GM12878 (cell line): ENCODE results near the gene MCAT. TPM values are rescaled to one million over a fixed set of nuclear protein-coding genes. Genes with fewer than 3 reads are reported as not detected.

Source experiments
- ATAC-seq: fragments of 200-7000 bp; cut with Tn5 transposase; 3 replicates; pipeline ENCODE4 v1.9.1; 2020; ENCODE audit warnings: mild to moderate bottlenecking, moderate library complexity
- BruUV-seq: library from RNA; stranded (reverse); fragments of 400-500 nt; replicated peaks from 2 replicates; lab custom pipeline; 2021; lab: Mats Ljungman, UMichigan
- CTCF ChIA-PET: fragments of 300-600 bp; sonication (Branson Sonifier 250); formaldehyde crosslinking; extraction: SDS; loops from one replicate; lab custom pipeline; 2021; ENCODE audit warnings: inconsistent platforms; lab: Yijun Ruan, JAX
- POLR2A ChIA-PET: fragments of 350-600 bp; formaldehyde crosslinking; extraction: SDS; loops from one replicate; lab custom pipeline; 2021; ENCODE audit warnings: inconsistent platforms; lab: Charles Lee
- RAD21 ChIA-PET: fragments of 300-600 bp; sonication (Branson Sonifier 250); formaldehyde crosslinking; loops from one replicate; lab custom pipeline; 2023; ENCODE audit warnings: antibody characterized with exemption; ENCODE audit not compliant: unreplicated experiment; lab: Charles Lee
- SMC1A ChIA-PET: fragments of 300-600 bp; sonication (Branson Sonifier 250); formaldehyde crosslinking; loops from one replicate; lab custom pipeline; 2023; ENCODE audit not compliant: unreplicated experiment, uncharacterized antibody; lab: Charles Lee
- DNase-seq: peaks from one replicate; pipeline ENCODE4 v3.0.0-alpha.2; 2011; ENCODE audit warnings: low read depth, low spot score
- FAIRE-seq: peaks from 3 replicates; lab custom pipeline; 2011; peaks lifted over from hg19 to GRCh38; lab: Jason Lieb, UNC
- H2AFZ ChIP-seq: 2 replicates; pipeline ENCODE4 v1.6.0; 2011; ENCODE audit warnings: low read depth, low read length, control low read depth; ENCODE audit not compliant: control insufficient read depth
- H3K27ac ChIP-seq: 2 replicates; pipeline ENCODE4 v1.5.1; 2011; ENCODE audit warnings: control low read depth; ENCODE audit not compliant: control insufficient read depth, insufficient read depth
- H3K27me3 ChIP-seq, 2 experiments: replicated peaks in 1 of 2; 2 replicates each; pipeline versions ENCODE4 v1.6.0 to v1.6.1; 2011; ENCODE audit warnings: low read length in 1 of 2; ENCODE audit not compliant: control insufficient read depth in 2 of 2, insufficient read depth in 2 of 2
- H3K36me3 ChIP-seq, 2 experiments: 2 replicates each; pipeline ENCODE4 v1.5.1; 2011; ENCODE audit warnings: low read length in 1 of 2; ENCODE audit not compliant: control insufficient read depth in 2 of 2, insufficient read depth in 2 of 2
- H3K4me1 ChIP-seq: 2 replicates; pipeline ENCODE4 v1.6.1; 2011; ENCODE audit warnings: mild to moderate bottlenecking, low read length, moderate library complexity, mixed read lengths; ENCODE audit not compliant: control insufficient read depth, insufficient read depth
- H3K4me2 ChIP-seq: 2 replicates; pipeline ENCODE4 v1.6.0; 2011; ENCODE audit warnings: control low read depth; ENCODE audit not compliant: control insufficient read depth, insufficient read depth
- H3K4me3 ChIP-seq: fragments of 200-600 bp; sonication (generic); 2 replicates; pipeline ENCODE4 v1.5.1; 2016
- H3K79me2 ChIP-seq: 2 replicates; pipeline ENCODE4 v1.6.0; 2011; ENCODE audit warnings: low read length; ENCODE audit not compliant: control insufficient read depth, insufficient read depth
- H3K9ac ChIP-seq: 2 replicates; pipeline ENCODE4 v1.8.0; 2011; ENCODE audit warnings: low read length, control low read depth, mixed read lengths; ENCODE audit not compliant: control insufficient read depth, insufficient read depth
- H3K9me3 ChIP-seq: replicated peaks from 3 replicates; pipeline ENCODE4 v1.5.1; 2011; ENCODE audit warnings: mild to moderate bottlenecking, low read length; ENCODE audit not compliant: control insufficient read depth, insufficient read depth
- H4K20me1 ChIP-seq: 2 replicates; pipeline ENCODE4 v1.6.0; 2011; ENCODE audit not compliant: control insufficient read depth, insufficient read depth
- BACH1 ChIP-seq: fragments of 450-650 bp; IDR thresholded peaks from 2 replicates; pipeline ENCODE4 v1.6.1; 2017; ENCODE audit warnings: mild to moderate bottlenecking, borderline replicate concordance
- GATAD2B ChIP-seq: fragments of 450-650 bp; conservative IDR thresholded peaks from 2 replicates; pipeline ENCODE4 v1.6.1; 2017; ENCODE audit warnings: low read depth, mild to moderate bottlenecking, moderate library complexity
- MXI1 ChIP-seq: fragments of 150-350 bp; IDR thresholded peaks from 2 replicates; pipeline ENCODE4 v1.6.1; 2011; ENCODE audit warnings: low read depth, mild to moderate bottlenecking, inconsistent platforms, low read length, improper control_type of control experiment
- MYB ChIP-seq: fragments of 150-350 bp; IDR thresholded peaks from 2 replicates; pipeline ENCODE4 v1.6.1; 2014; ENCODE audit warnings: mild to moderate bottlenecking, low read depth, low read length, borderline replicate concordance
- NFIC ChIP-seq: IDR thresholded peaks from 2 replicates; pipeline ENCODE4 v1.6.1; 2012; ENCODE audit warnings: low read depth, mild to moderate bottlenecking, inconsistent platforms, low read length, moderate library complexity
- NR2C2 ChIP-seq: IDR thresholded peaks from 2 replicates; pipeline ENCODE4 v1.6.1; 2011; ENCODE audit warnings: borderline replicate concordance, low read depth; ENCODE audit not compliant: control insufficient read depth, insufficient read length
- RBBP5 ChIP-seq: fragments of 200-600 bp; sonication (generic); conservative IDR thresholded peaks from 2 replicates; pipeline ENCODE4 v1.6.1; 2016
- RELA ChIP-seq: fragments of 450-650 bp; IDR thresholded peaks from 2 replicates; pipeline ENCODE4 v1.8.0; 2014; ENCODE audit warnings: borderline replicate concordance; ENCODE audit not compliant: partially characterized antibody
- SKIL ChIP-seq: fragments of 450-650 bp; IDR thresholded peaks from 2 replicates; pipeline ENCODE4 v1.6.1; 2017; ENCODE audit warnings: mild to moderate bottlenecking, low read depth, inconsistent platforms; ENCODE audit not compliant: poor library complexity, severe bottlenecking
- SMARCA5 ChIP-seq: fragments of 450-650 bp; IDR thresholded peaks from 2 replicates; pipeline ENCODE4 v1.6.1; 2017; ENCODE audit warnings: mild to moderate bottlenecking
- STAT1 ChIP-seq: fragments of 450-650 bp; conservative IDR thresholded peaks from 2 replicates; pipeline ENCODE4 v1.6.1; 2014; ENCODE audit warnings: antibody characterized with exemption, mild to moderate bottlenecking
- TBL1XR1 ChIP-seq: IDR thresholded peaks from 2 replicates; pipeline ENCODE4 v1.6.1; 2012; ENCODE audit warnings: low read depth, low read length, improper control_type of control experiment
- ZNF622 ChIP-seq: fragments of 450-650 bp; IDR thresholded peaks from 2 replicates; pipeline ENCODE4 v1.6.1; 2017; ENCODE audit warnings: mild to moderate bottlenecking, inconsistent platforms
- WGBS: methylation state at CpG from one replicate; pipeline ENCODE4 v1.1.6; 2016; ENCODE audit warnings: low lambda C conversion rate; ENCODE audit not compliant: insufficient replicate concordance, insufficient coverage; ENCODE audit errors: missing lambda C conversion rate; 5-methylcytosine and 5-hydroxymethylcytosine counted together
- in situ Hi-C: fragments of 300-500 bp; cut with MboI; formaldehyde crosslinking; loops from 9 replicates; pipeline ENCODE4 v1.14.3; 2018; ENCODE audit warnings: mixed read lengths
- intact Hi-C: fragments of 100-400 bp; cut with micrococcal nuclease; formaldehyde crosslinking; loops from one replicate; pipeline ENCODE4 v1.14.2; 2022; ENCODE audit not compliant: unreplicated experiment
- polyA plus RNA-seq, 11 experiments: library from polyadenylated mRNA; depleted of rRNA in 4 of 11; unstranded in 6 of 11; stranded (reverse) in 5 of 11; fragments of >200 nt; fragmentation: Nextera tagmentation in 4 of 11; fragmentation: Illumina TruSeq in 1 of 11; extraction: Ambion mirVana in 4 of 11; extraction: Trizol in 1 of 11; gene quantifications; 1 replicate in 1 of 11; 2 replicates in 10 of 11; pipeline versions ENCODE4 v1.2.1 to v1.2.3, GENCODE V29; 2011 to 2016; ENCODE audit warnings: inconsistent platforms in 2 of 11, missing spikeins in 2 of 11, low read depth in 1 of 11
- total RNA-seq, 4 experiments: library from RNA; depleted of rRNA in 3 of 4; stranded (reverse); fragments of >200 nt in 3 of 4; fragmentation: Illumina TruSeq in 1 of 4; extraction: Trizol in 1 of 4; gene quantifications; 2 replicates each; pipeline versions ENCODE4 v1.2.1 to v1.2.3, GENCODE V29; 2013 to 2021
- TF ChIP-seq, protein P1 (sequence below): fragments of 450-650 bp; IDR thresholded peaks from 2 replicates; pipeline ENCODE4 v1.6.1; 2018; ENCODE audit warnings: mild to moderate bottlenecking, low read depth, moderate library complexity; ENCODE audit not compliant: partially characterized antibody
- TF ChIP-seq, protein P2 (sequence below): fragments of 450-650 bp; IDR thresholded peaks from 2 replicates; pipeline ENCODE4 v1.6.1; 2017; ENCODE audit warnings: mild to moderate bottlenecking, moderate library complexity

MCAT gene
- total and polyA plus RNA-seq, 10 of the 15 experiments (the other 5 are each of a cell fraction or from before 2014, with no cell fraction given) = 3.6 to 29.1 (median 19.3) TPM

GRCh38 chr22:43088984-43089717 lies 54.0 kb downstream of the MCAT start, which contains the start of gene TTLL1:
TSS of gene TTLL1 (minus strand) at chr22:43089391. CDS start at chr22:43075586, 13,805 bp downstream.
- SMC1A ChIA-PET = no interaction called here
- WGBS = 6% methylated on average over 64 of the region's 64 CpGs
- ATAC-seq = peak; percentile 96
- Histone ChIP-seq H3K79me2 (no peaks in the 10 kb centered on the region; the same call in 1 of the 2 replicates), H4K20me1 (no peaks in the 10 kb centered on the region), H2AFZ (peak within 1 kb of the TSS; percentile 83), H3K9ac (peak within 1 kb of the TSS; percentile 49), H3K27ac (peak within 1 kb of the TSS; percentile 27; the same call in 1 of the 2 replicates), H3K36me3 (no peaks in the 10 kb centered on the region), H3K27me3 (no peaks in the 10 kb centered on the region), H3K4me1 (peaks cover 15% of the 10 kb centered on the region), H3K4me3 (peak within 1 kb of the TSS; percentile 74), H3K9me3 (no peaks in the 10 kb centered on the region), H3K4me2 (peak within 1 kb of the TSS; percentile 69)
- BruUV-seq = no TSS peak
- RAD21 ChIA-PET = no interaction called here
- FAIRE-seq = peak; percentile 71
- CTCF ChIA-PET = no interaction called here
- in situ Hi-C loops = no loop called here
- POLR2A ChIA-PET = no interaction called here
- intact Hi-C loops = loop anchor here (5.0 kb wide), 1 partner anchor 477 kb away; the partner anchor contains the start of gene POLDIP3
- DNase-seq = peak; percentile 27
- no peak for TF ChIP-seq RELA
- peak; percentile 79; the same call in 1 of the 2 replicates for TF ChIP-seq GATAD2B
- no peak for TF ChIP-seq SMARCA5
- no peak for TF ChIP-seq RBBP5
- no peak for TF ChIP-seq ZNF622
- TF ChIP-seq, protein P1, sequence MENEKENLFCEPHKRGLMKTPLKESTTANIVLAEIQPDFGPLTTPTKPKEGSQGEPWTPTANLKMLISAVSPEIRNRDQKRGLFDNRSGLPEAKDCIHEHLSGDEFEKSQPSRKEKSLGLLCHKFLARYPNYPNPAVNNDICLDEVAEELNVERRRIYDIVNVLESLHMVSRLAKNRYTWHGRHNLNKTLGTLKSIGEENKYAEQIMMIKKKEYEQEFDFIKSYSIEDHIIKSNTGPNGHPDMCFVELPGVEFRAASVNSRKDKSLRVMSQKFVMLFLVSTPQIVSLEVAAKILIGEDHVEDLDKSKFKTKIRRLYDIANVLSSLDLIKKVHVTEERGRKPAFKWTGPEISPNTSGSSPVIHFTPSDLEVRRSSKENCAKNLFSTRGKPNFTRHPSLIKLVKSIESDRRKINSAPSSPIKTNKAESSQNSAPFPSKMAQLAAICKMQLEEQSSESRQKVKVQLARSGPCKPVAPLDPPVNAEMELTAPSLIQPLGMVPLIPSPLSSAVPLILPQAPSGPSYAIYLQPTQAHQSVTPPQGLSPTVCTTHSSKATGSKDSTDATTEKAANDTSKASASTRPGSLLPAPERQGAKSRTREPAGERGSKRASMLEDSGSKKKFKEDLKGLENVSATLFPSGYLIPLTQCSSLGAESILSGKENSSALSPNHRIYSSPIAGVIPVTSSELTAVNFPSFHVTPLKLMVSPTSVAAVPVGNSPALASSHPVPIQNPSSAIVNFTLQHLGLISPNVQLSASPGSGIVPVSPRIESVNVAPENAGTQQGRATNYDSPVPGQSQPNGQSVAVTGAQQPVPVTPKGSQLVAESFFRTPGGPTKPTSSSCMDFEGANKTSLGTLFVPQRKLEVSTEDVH = no peak
- TF ChIP-seq TBL1XR1 = peak; percentile 65; the same call in 1 of the 2 replicates
- TF ChIP-seq NFIC = no peak
- TF ChIP-seq MXI1 = peak; percentile 94
- TF ChIP-seq, protein P2, sequence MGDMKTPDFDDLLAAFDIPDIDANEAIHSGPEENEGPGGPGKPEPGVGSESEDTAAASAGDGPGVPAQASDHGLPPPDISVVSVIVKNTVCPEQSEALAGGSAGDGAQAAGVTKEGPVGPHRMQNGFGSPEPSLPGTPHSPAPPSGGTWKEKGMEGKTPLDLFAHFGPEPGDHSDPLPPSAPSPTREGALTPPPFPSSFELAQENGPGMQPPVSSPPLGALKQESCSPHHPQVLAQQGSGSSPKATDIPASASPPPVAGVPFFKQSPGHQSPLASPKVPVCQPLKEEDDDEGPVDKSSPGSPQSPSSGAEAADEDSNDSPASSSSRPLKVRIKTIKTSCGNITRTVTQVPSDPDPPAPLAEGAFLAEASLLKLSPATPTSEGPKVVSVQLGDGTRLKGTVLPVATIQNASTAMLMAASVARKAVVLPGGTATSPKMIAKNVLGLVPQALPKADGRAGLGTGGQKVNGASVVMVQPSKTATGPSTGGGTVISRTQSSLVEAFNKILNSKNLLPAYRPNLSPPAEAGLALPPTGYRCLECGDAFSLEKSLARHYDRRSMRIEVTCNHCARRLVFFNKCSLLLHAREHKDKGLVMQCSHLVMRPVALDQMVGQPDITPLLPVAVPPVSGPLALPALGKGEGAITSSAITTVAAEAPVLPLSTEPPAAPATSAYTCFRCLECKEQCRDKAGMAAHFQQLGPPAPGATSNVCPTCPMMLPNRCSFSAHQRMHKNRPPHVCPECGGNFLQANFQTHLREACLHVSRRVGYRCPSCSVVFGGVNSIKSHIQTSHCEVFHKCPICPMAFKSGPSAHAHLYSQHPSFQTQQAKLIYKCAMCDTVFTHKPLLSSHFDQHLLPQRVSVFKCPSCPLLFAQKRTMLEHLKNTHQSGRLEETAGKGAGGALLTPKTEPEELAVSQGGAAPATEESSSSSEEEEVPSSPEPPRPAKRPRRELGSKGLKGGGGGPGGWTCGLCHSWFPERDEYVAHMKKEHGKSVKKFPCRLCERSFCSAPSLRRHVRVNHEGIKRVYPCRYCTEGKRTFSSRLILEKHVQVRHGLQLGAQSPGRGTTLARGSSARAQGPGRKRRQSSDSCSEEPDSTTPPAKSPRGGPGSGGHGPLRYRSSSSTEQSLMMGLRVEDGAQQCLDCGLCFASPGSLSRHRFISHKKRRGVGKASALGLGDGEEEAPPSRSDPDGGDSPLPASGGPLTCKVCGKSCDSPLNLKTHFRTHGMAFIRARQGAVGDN = peak; percentile 38; the same call in 1 of the 2 replicates
- no peak for TF ChIP-seq MYB
- peak; percentile 70 for TF ChIP-seq NR2C2
- 0 out of 2 replicates have a peak, but pooled peaks have one; percentile 46 for TF ChIP-seq BACH1
- no peak for TF ChIP-seq SKIL
- 0 out of 2 replicates have a peak, but pooled peaks have one; percentile 56 for TF ChIP-seq STAT1
